Measurements from ENCODE around the gene MYH7B. TPM values are rescaled to one million over a fixed set of nuclear protein-coding genes. Genes with fewer than 3 reads are reported as not detected.

MYH7B gene
- total RNA-seq, 2 donors from 2014 or later = 0.14 to 0.27 TPM

GRCh38 chr20:34996243-34997028 is 40.8 kb downstream of the MYH7B start:
- H3K4me1 ChIP-seq (ENCODE audit: control insufficient read depth in 1 of 2, low read depth in 2 of 2) = no peaks in the 10 kb centered on the region
- H3K27ac ChIP-seq = no peak overlapping the region
- DNase-seq (ENCODE audit: low spot score) (no peak), ATAC-seq (ENCODE audit: insufficient number of reproducible peaks, low FRiP score, low read depth) (no peak)
- peaks cover 55% of the 10 kb centered on the region for H3K36me3 ChIP-seq
- no peaks in the 10 kb centered on the region for H3K9me3 ChIP-seq
- H3K27me3 ChIP-seq (replicated peaks; ENCODE audit: insufficient read depth) = no peaks in the 10 kb centered on the region
- no peak overlapping the region for H3K4me3 ChIP-seq
- no peak for TF ChIP-seq CTCF (IDR thresholded peaks at IDR 0.05)

- no peak for TF ChIP-seq CTCF (IDR thresholded peaks at IDR 0.05)
- Histone ChIP-seq H3K27me3 (replicated peaks; ENCODE audit: insufficient read depth) (no peaks in the 10 kb centered on the region), H3K4me1 (ENCODE audit: control insufficient read depth in 1 of 2, low read depth in 2 of 2) (no peaks in the 10 kb centered on the region), H3K9me3 (no peaks in the 10 kb centered on the region), H3K36me3 (peaks cover 62% of the 10 kb centered on the region), H3K27ac (no peak overlapping the region), H3K4me3 (no peak overlapping the region)
- no peak for DNase-seq (ENCODE audit: low spot score)
- no peak for ATAC-seq (ENCODE audit: insufficient number of reproducible peaks, low FRiP score, low read depth)
Measured at GRCh38 chr20:34997131-34997561, 41.5 kb downstream of the MYH7B start.

GRCh38 chr20:34997774-34998173 is 42.1 kb downstream of the MYH7B start:
- Histone ChIP-seq H3K4me1 (ENCODE audit: control insufficient read depth in 1 of 2, low read depth in 2 of 2) (no peaks in the 10 kb centered on the region), H3K36me3 (peaks cover 68% of the 10 kb centered on the region), H3K4me3 (no peak overlapping the region), H3K27me3 (replicated peaks; ENCODE audit: insufficient read depth) (no peaks in the 10 kb centered on the region), H3K27ac (no peak overlapping the region), H3K9me3 (no peaks in the 10 kb centered on the region)
- ATAC-seq (ENCODE audit: insufficient number of reproducible peaks, low FRiP score, low read depth) (no peak), DNase-seq (ENCODE audit: low spot score) (no peak)
- TF ChIP-seq CTCF (IDR thresholded peaks at IDR 0.05) = no peak

GRCh38 chr20:34998331-34998950 is 42.8 kb downstream of the MYH7B start:
- Histone ChIP-seq H3K27ac (no peak overlapping the region), H3K27me3 (replicated peaks; ENCODE audit: insufficient read depth) (no peaks in the 10 kb centered on the region), H3K9me3 (no peaks in the 10 kb centered on the region), H3K36me3 (peaks cover 75% of the 10 kb centered on the region), H3K4me1 (ENCODE audit: control insufficient read depth in 1 of 2, low read depth in 2 of 2) (no peaks in the 10 kb centered on the region), H3K4me3 (no peak overlapping the region)
- no peak for DNase-seq (ENCODE audit: low spot score)
- no peak for TF ChIP-seq CTCF (IDR thresholded peaks at IDR 0.05)
- no peak for ATAC-seq (ENCODE audit: insufficient number of reproducible peaks, low FRiP score, low read depth)

- Histone ChIP-seq H3K9me3 (no peaks in the 10 kb centered on the region), H3K4me1 (ENCODE audit: control insufficient read depth in 1 of 2, low read depth in 2 of 2) (no peaks in the 10 kb centered on the region), H3K27me3 (replicated peaks; ENCODE audit: insufficient read depth) (no peaks in the 10 kb centered on the region), H3K27ac (no peak overlapping the region), H3K36me3 (peaks cover 78% of the 10 kb centered on the region), H3K4me3 (no peak overlapping the region)
- no peak for DNase-seq (ENCODE audit: low spot score)
- no peak for TF ChIP-seq CTCF (IDR thresholded peaks at IDR 0.05)
- ATAC-seq (ENCODE audit: insufficient number of reproducible peaks, low FRiP score, low read depth) = no peak
Measured at GRCh38 chr20:34999021-34999451, 43.4 kb downstream of the MYH7B start.
